Measurements from ENCODE around the gene SERPINB4. TPM values are rescaled to one million over a fixed set of nuclear protein-coding genes. Genes with fewer than 3 reads are reported as not detected.

SERPINB4 gene
- total and polyA plus RNA-seq, 2 donors (not counting 1 experiment from before 2014, with no cell fraction given) = not detected

DNA sequence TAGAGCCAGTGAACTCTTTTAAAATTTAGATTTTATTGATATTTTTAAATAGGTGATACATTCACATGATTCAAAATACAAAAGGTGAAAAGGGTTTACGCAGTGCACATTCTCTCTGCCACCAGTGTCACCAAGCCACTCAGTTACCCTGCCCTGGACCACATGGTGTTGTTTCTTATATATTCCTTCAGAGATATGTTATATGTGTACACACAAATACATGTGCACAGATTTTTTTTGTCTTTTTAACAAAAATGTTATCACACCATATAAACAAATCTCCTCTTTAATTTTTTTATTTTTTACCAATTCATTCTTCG, 26.2 kb downstream of the SERPINB4 start:
- no peaks in the 10 kb centered on the region for H3K27me3 ChIP-seq (replicated peaks in 1 of 4; ENCODE audit: control extremely low read depth in 1 of 4, control insufficient read depth in 3 of 4, insufficient read depth in 4 of 4, low read length in 3 of 4)
- Mint-ChIP-seq H3K4me3 (no peak overlapping the region), H3K4me1 (no peaks in the 10 kb centered on the region), H3K27ac (no peak overlapping the region), H3K27me3 (peaks cover 8% of the 10 kb centered on the region), H3K9me3 (ENCODE audit: insufficient read depth) (peaks cover 9% of the 10 kb centered on the region)
- no CpG with 5 or more reads among the region's 2 CpGs for WGBS (ENCODE audit: insufficient coverage)
- H3K36me3 ChIP-seq (replicated peaks in 1 of 2; ENCODE audit: control extremely low read depth in 1 of 2, control insufficient read depth in 1 of 2, extremely low read depth in 1 of 2, insufficient read depth in 2 of 2, low read length in 1 of 2) = no peaks in the 10 kb centered on the region
- H3K79me2 ChIP-seq (ENCODE audit: control insufficient read depth, insufficient read depth, low read length) = no peaks in the 10 kb centered on the region
- no peak overlapping the region for H3K9ac ChIP-seq (ENCODE audit: low read length)
- intact Hi-C loops (cut with micrococcal nuclease) = no loop called here
- CTCF ChIA-PET = no interaction called here
- DNase-seq = no peak
- H3K27ac ChIP-seq (ENCODE audit: low read length in 2 of 2) = no peak overlapping the region
- no peaks in the 10 kb centered on the region for H4K20me1 ChIP-seq (ENCODE audit: control insufficient read depth, insufficient read depth, low read length, poor library complexity, severe bottlenecking)
- H3K9me3 ChIP-seq (ENCODE audit: control extremely low read depth in 1 of 3, control insufficient read depth in 2 of 3, insufficient read depth in 1 of 3, low read length in 2 of 3) = peaks cover 0 to 4% (median 0%) of the 10 kb centered on the region in 3 donors
- H3K4me3 ChIP-seq (ENCODE audit: control extremely low read depth in 1 of 5, extremely low read depth in 1 of 5, insufficient read depth in 1 of 5, low read depth in 2 of 5, low read length in 4 of 5) = no peak overlapping the region
- H3K4me2 ChIP-seq (replicated peaks; ENCODE audit: low read depth, low read length, poor library complexity, severe bottlenecking) = no peak overlapping the region
- no peak for TF ChIP-seq EZH2 (IDR thresholded peaks at IDR 0.05; ENCODE audit: borderline replicate concordance, insufficient read depth, low read depth, low read length, poor library complexity, severe bottlenecking)
- TF ChIP-seq, protein P1, sequence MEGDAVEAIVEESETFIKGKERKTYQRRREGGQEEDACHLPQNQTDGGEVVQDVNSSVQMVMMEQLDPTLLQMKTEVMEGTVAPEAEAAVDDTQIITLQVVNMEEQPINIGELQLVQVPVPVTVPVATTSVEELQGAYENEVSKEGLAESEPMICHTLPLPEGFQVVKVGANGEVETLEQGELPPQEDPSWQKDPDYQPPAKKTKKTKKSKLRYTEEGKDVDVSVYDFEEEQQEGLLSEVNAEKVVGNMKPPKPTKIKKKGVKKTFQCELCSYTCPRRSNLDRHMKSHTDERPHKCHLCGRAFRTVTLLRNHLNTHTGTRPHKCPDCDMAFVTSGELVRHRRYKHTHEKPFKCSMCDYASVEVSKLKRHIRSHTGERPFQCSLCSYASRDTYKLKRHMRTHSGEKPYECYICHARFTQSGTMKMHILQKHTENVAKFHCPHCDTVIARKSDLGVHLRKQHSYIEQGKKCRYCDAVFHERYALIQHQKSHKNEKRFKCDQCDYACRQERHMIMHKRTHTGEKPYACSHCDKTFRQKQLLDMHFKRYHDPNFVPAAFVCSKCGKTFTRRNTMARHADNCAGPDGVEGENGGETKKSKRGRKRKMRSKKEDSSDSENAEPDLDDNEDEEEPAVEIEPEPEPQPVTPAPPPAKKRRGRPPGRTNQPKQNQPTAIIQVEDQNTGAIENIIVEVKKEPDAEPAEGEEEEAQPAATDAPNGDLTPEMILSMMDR (IDR thresholded peaks at IDR 0.05) = no peak
- H2AFZ ChIP-seq (ENCODE audit: insufficient read depth, low read depth, low read length, poor library complexity, severe bottlenecking) = no peak overlapping the region
- no peaks in the 10 kb centered on the region for H3K4me1 ChIP-seq (ENCODE audit: control insufficient read depth in 2 of 2, insufficient read depth in 2 of 2, low read length in 2 of 2)
- POLR2A ChIA-PET = no interaction called here
- ATAC-seq (ENCODE audit: low read depth) = no peak

DNA sequence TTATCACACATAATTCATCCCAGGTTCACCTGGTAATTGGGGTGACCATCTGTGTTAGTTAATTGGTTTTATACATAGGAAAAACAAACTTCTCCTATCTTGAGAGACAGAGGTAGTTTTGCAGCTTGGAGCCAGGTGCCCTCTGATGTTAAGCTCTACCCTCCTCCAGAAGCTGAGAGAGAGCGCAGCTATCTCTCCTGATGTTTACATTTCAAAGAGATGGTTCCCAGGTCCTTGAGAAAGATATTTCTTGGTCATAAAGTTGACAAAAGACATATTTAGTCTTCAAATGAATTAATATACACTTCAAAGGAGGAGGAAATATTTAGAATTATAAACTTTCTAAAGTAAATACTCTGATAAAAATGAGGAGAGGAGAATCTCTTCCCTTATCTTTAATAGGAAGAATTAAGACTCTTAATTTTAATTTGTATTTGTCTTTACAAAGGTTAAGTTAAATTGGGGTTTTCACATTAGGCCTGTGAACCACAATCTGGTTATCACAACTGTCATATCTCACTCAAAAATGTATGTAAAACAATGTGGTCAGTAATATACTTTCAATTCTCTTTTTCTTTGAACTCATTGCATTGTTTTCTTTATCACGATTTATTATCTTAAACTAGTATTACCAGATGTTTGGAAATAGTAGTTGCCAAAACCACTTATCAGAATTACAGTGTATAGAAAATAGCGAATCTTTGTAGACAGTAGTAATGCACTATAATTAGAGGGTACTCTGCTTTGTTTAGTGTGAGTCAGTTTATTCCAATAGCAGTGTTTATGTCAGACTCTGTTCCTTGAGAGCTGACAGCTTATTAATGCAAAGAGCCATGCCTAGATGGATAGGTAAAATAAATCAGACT, 26.8 kb downstream of the SERPINB4 start:
- H3K4me1 Mint-ChIP-seq = no peaks in the 10 kb centered on the region
- no peak for TF ChIP-seq EZH2 (IDR thresholded peaks at IDR 0.05; ENCODE audit: borderline replicate concordance, insufficient read depth, low read depth, low read length, poor library complexity, severe bottlenecking)
- TF ChIP-seq, protein P1 (IDR thresholded peaks at IDR 0.05) = no peak
- Histone ChIP-seq H4K20me1 (ENCODE audit: control insufficient read depth, insufficient read depth, low read length, poor library complexity, severe bottlenecking) (no peaks in the 10 kb centered on the region), H3K27me3 (replicated peaks in 1 of 4; ENCODE audit: control extremely low read depth in 1 of 4, control insufficient read depth in 3 of 4, insufficient read depth in 4 of 4, low read length in 3 of 4) (no peaks in the 10 kb centered on the region), H3K4me1 (ENCODE audit: control insufficient read depth in 2 of 2, insufficient read depth in 2 of 2, low read length in 2 of 2) (no peaks in the 10 kb centered on the region), H3K4me2 (replicated peaks; ENCODE audit: low read depth, low read length, poor library complexity, severe bottlenecking) (no peak overlapping the region), H3K9ac (ENCODE audit: low read length) (no peak overlapping the region), H3K27ac (ENCODE audit: low read length in 2 of 2) (no peak overlapping the region), H2AFZ (ENCODE audit: insufficient read depth, low read depth, low read length, poor library complexity, severe bottlenecking) (no peak overlapping the region), H3K4me3 (ENCODE audit: control extremely low read depth in 1 of 5, extremely low read depth in 1 of 5, insufficient read depth in 1 of 5, low read depth in 2 of 5, low read length in 4 of 5) (no peak overlapping the region), H3K36me3 (replicated peaks in 1 of 2; ENCODE audit: control extremely low read depth in 1 of 2, control insufficient read depth in 1 of 2, extremely low read depth in 1 of 2, insufficient read depth in 2 of 2, low read length in 1 of 2) (no peaks in the 10 kb centered on the region), H3K9me3 (ENCODE audit: control extremely low read depth in 1 of 3, control insufficient read depth in 2 of 3, insufficient read depth in 1 of 3, low read length in 2 of 3) (peaks cover 0 to 4% (median 0%) of the 10 kb centered on the region in 3 donors), H3K79me2 (ENCODE audit: control insufficient read depth, insufficient read depth, low read length) (no peaks in the 10 kb centered on the region)
- H3K27me3 Mint-ChIP-seq = peaks cover 11% of the 10 kb centered on the region
- intact Hi-C loops (cut with micrococcal nuclease) = no loop called here
- ChIA-PET CTCF (no interaction called here), POLR2A (no interaction called here)
- ATAC-seq (ENCODE audit: low read depth) = no peak
- H3K9me3 Mint-ChIP-seq (ENCODE audit: insufficient read depth) = peaks cover 6% of the 10 kb centered on the region
- no peak overlapping the region for H3K4me3 Mint-ChIP-seq
- no peak overlapping the region for H3K27ac Mint-ChIP-seq
- DNase-seq = no peak
- no CpG with 5 or more reads among the region's 3 CpGs for WGBS (ENCODE audit: insufficient coverage)
